Activated naive CD4-positive, alpha-beta T cell treated with anti-CD3 and anti-CD28 coated beads, Interleukin-2, amount 50 U/mL, for 16 hours (primary cell): ENCODE results near the gene RDH5.

Experiments used
- DNase-seq: peaks from one replicate; pipeline ENCODE4 v3.0.0-alpha.2; 2020

The RDH5 gene

GRCh38 chr12:55713721-55714120, 6.5 kb upstream of the RDH5 start:
- no peak for DNase-seq

- no peak for DNase-seq
Measured at GRCh38 chr12:55715169-55715764, 4.9 kb upstream of the RDH5 start.

GRCh38 chr12:55715833-55716581, 4.2 kb upstream of the RDH5 start, which contains the start of gene BLOC1S1:
Gene BLOC1S1 (plus strand): TSS chr12:55716046. CDS start chr12:55716052, 6 bp downstream.
- peak; percentile 94 for DNase-seq

- DNase-seq = no peak
Measured at GRCh38 chr12:55716582-55716957, 3.6 kb upstream of the RDH5 start.

- DNase-seq = no peak
Measured at GRCh38 chr12:55717011-55718007, 2.9 kb upstream of the RDH5 start.

GRCh38 chr12:55718015-55718414, 2.2 kb upstream of the RDH5 start:
- DNase-seq = no peak

- DNase-seq = no peak
Measured at GRCh38 chr12:55718624-55719275, 1.4 kb upstream of the RDH5 start.

- DNase-seq = no peak
Measured at GRCh38 chr12:55719371-55719770, 822 bp upstream of the RDH5 start.

- no peak for DNase-seq
Measured at GRCh38 chr12:55720894-55721444, 776 bp downstream of the RDH5 start.

GRCh38 chr12:55721601-55722213, 1.5 kb downstream of the RDH5 start:
- DNase-seq = no peak

GRCh38 chr12:55722948-55723347, 2.8 kb downstream of the RDH5 start:
- no peak for DNase-seq

- no peak for DNase-seq
Measured at GRCh38 chr12:55723516-55724225, 3.5 kb downstream of the RDH5 start.

- peak; percentile 68 for DNase-seq
Measured at GRCh38 chr12:55724226-55724939, 4.2 kb downstream of the RDH5 start.

GRCh38 chr12:55724940-55725309, 4.7 kb downstream of the RDH5 start:
- DNase-seq = no peak

- no peak for DNase-seq
Measured at GRCh38 chr12:55725556-55725955, 5.4 kb downstream of the RDH5 start.

- no peak for DNase-seq
Measured at GRCh38 chr12:55726971-55727370, 6.8 kb downstream of the RDH5 start.

GRCh38 chr12:55727643-55728185, 7.5 kb downstream of the RDH5 start:
- DNase-seq = no peak

GRCh38 chr12:55728186-55728938, 8.2 kb downstream of the RDH5 start:
- no peak for DNase-seq

- peak; percentile 75 for DNase-seq
Measured at GRCh38 chr12:55728939-55729818, 9.0 kb downstream of the RDH5 start, which contains the start of gene CD63. Gene CD63 (minus strand): TSS chr12:55729009. CDS start chr12:55728341, 668 bp downstream.
